K562 (cell line): ENCODE results near the gene SATB1. TPM values are rescaled to one million over a fixed set of nuclear protein-coding genes. Genes with fewer than 3 reads are reported as not detected.

Experiments
- ATAC-seq: fragments of 200-7000 bp; cut with Tn5 transposase; 3 replicates; pipeline ENCODE4 v1.9.1; 2020; ENCODE audit warnings: moderate library complexity
- BruUV-seq: library from RNA; stranded (reverse); fragments of 400-500 nt; replicated peaks from 2 replicates; lab custom pipeline; 2021; lab: Mats Ljungman, UMichigan
- CTCF ChIA-PET: fragments of 300-600 bp; formaldehyde crosslinking; extraction: SDS; loops from one replicate; lab custom pipeline; 2021; ENCODE audit warnings: low intra/inter-chr PET ratio; lab: Yijun Ruan, JAX
- POLR2A ChIA-PET: fragments of 300-600, 350-650 bp; sonication (Branson Sonifier 250); formaldehyde crosslinking; extraction: SDS; loops from one replicate; lab custom pipeline; 2021; ENCODE audit warnings: antibody characterized with exemption, inconsistent platforms; lab: Yijun Ruan, JAX
- DNase-seq, 4 experiments: peaks; one replicate each; pipeline versions ENCODE4 v3.0.0 to v3.0.0-alpha.2; 2011 to 2018; ENCODE audit warnings: low spot score in 3 of 4, mixed read lengths in 3 of 4; ENCODE audit errors: extremely low read depth in 1 of 4
- FAIRE-seq: peaks from 2 replicates; lab custom pipeline; 2011; peaks lifted over from hg19 to GRCh38; lab: Jason Lieb, UNC
- H2AFZ ChIP-seq: 2 replicates; pipeline ENCODE4 v1.6.0; 2011; ENCODE audit warnings: low read depth, low read length, control low read depth, inconsistent platforms
- H3K27ac ChIP-seq: fragments of 200-600 bp; 3 replicates; pipeline ENCODE4 v1.8.0; 2011; ENCODE audit warnings: low read depth, mild to moderate bottlenecking, control low read depth, inconsistent platforms, low read length, moderate library complexity, mixed read lengths; ENCODE audit errors: extremely low read depth
- H3K27me3 ChIP-seq, 2 experiments: fragments of 300-600 bp in 1 of 2; 2 replicates in 1 of 2; 3 replicates in 1 of 2; pipeline versions ENCODE4 v1.6.0 to v1.8.0; 2011; ENCODE audit warnings: inconsistent platforms in 2 of 2, low read length in 2 of 2, mild to moderate bottlenecking in 1 of 2, mixed read lengths in 1 of 2, moderate library complexity in 1 of 2; ENCODE audit not compliant: control insufficient read depth in 2 of 2, insufficient read depth in 2 of 2
- H3K36me3 ChIP-seq: fragments of 300-600 bp; 3 replicates; pipeline ENCODE4 v1.8.0; 2011; ENCODE audit warnings: mild to moderate bottlenecking, low read length, inconsistent platforms; ENCODE audit not compliant: control insufficient read depth, insufficient read depth
- H3K4me1 ChIP-seq, 2 experiments: fragments of 200-600 bp in 1 of 2; replicated peaks in 1 of 2; 2 replicates in 1 of 2; 3 replicates in 1 of 2; pipeline versions ENCODE4 v1.5.1 to v1.8.0; 2011; ENCODE audit warnings: inconsistent platforms in 2 of 2, low read length in 2 of 2, mild to moderate bottlenecking in 1 of 2, mixed read lengths in 1 of 2, moderate library complexity in 1 of 2; ENCODE audit not compliant: control insufficient read depth in 2 of 2, insufficient read depth in 2 of 2
- H3K4me2 ChIP-seq: 2 replicates; pipeline ENCODE4 v1.6.1; 2011; ENCODE audit warnings: low read length, control low read depth, inconsistent platforms, mixed read lengths; ENCODE audit not compliant: insufficient read depth
- H3K4me3 ChIP-seq: fragments of 200-600 bp; sonication (generic), shearing (Covaris generic); 2 replicates; pipeline ENCODE4 v1.5.1; 2016; ENCODE audit warnings: control low read depth, inconsistent platforms
- H3K79me2 ChIP-seq: fragments of 200-600 bp; 3 replicates; pipeline ENCODE4 v1.8.0; 2011; ENCODE audit warnings: low read length, inconsistent platforms; ENCODE audit not compliant: control insufficient read depth, insufficient read depth
- H3K9ac ChIP-seq, 2 experiments: 2 replicates each; pipeline versions ENCODE4 v1.6.0 to v1.6.1; 2011; ENCODE audit warnings: low read depth in 2 of 2, low read length in 2 of 2, control low read depth in 1 of 2, inconsistent platforms in 1 of 2, mild to moderate bottlenecking in 1 of 2, mixed read lengths in 1 of 2; ENCODE audit not compliant: insufficient read depth in 1 of 2
- H3K9me1 ChIP-seq: one replicate; pipeline ENCODE4 v1.6.0; 2011; ENCODE audit warnings: inconsistent platforms, mild to moderate bottlenecking, low read length, moderate library complexity; ENCODE audit not compliant: control insufficient read depth, insufficient read depth
- H3K9me3 ChIP-seq: replicated peaks from 2 replicates; pipeline ENCODE4 v1.5.1; 2011; ENCODE audit warnings: low read depth, low read length, inconsistent platforms; ENCODE audit not compliant: control insufficient read depth, insufficient read depth
- H4K20me1 ChIP-seq: replicated peaks from 2 replicates; pipeline ENCODE4 v1.6.1; 2011; ENCODE audit warnings: low read length, inconsistent platforms, mixed read lengths; ENCODE audit not compliant: control insufficient read depth, insufficient read depth
- ARNT ChIP-seq, 2 experiments: fragments of 450-650 bp; IDR thresholded peaks; 2 replicates each; pipeline ENCODE4 v1.6.1; 2016; ENCODE audit warnings: mild to moderate bottlenecking in 1 of 2
- ELF1 ChIP-seq: fragments of 200-800 bp; sonication (Bioruptor generic); IDR thresholded peaks from 2 replicates; pipeline ENCODE4 v1.6.1; 2016; ENCODE audit warnings: missing genetic modification characterization, missing compliant biosample characterization
- GABPA ChIP-seq: fragments of 200-800 bp; sonication (Bioruptor generic); conservative IDR thresholded peaks from 2 replicates; pipeline ENCODE4 v1.6.1; 2016; ENCODE audit warnings: low read depth, missing genetic modification characterization, missing compliant biosample characterization
- HMG20A ChIP-seq: fragments of 450-650 bp; formaldehyde crosslinking; conservative IDR thresholded peaks from 2 replicates; pipeline ENCODE4 v1.4.0; 2020; ENCODE audit warnings: mild to moderate bottlenecking, mixed read lengths
- KAT2B ChIP-seq: IDR thresholded peaks from one replicate; pipeline ENCODE4 v1.6.1; 2012; ENCODE audit warnings: low read depth, mild to moderate bottlenecking, control low read depth, inconsistent platforms, low read length, moderate library complexity
- MEF2D ChIP-seq: conservative IDR thresholded peaks from 2 replicates; pipeline ENCODE4 v1.6.1; 2016; ENCODE audit warnings: low read depth, missing genetic modification characterization, missing compliant biosample characterization
- NFYB ChIP-seq: IDR thresholded peaks from 2 replicates; pipeline ENCODE4 v1.6.1; 2011; ENCODE audit warnings: mild to moderate bottlenecking, moderate library complexity; ENCODE audit not compliant: insufficient read length; ENCODE audit errors: extremely low read depth
- RFX5 ChIP-seq: IDR thresholded peaks from 2 replicates; pipeline ENCODE4 v1.6.1; 2011; ENCODE audit warnings: low read depth, mild to moderate bottlenecking, improper control_type of control experiment, low read length
- SMAD2 ChIP-seq: fragments of 150-350 bp; IDR thresholded peaks from 2 replicates; pipeline ENCODE4 v1.6.1; 2014; ENCODE audit warnings: low read depth, mild to moderate bottlenecking, low read length
- STAT5A ChIP-seq: IDR thresholded peaks from 2 replicates; pipeline ENCODE4 v1.6.1; 2012; ENCODE audit warnings: low read length, inconsistent platforms, borderline replicate concordance
- ZNF224 ChIP-seq: sonication (generic); formaldehyde crosslinking; IDR thresholded peaks from 2 replicates; pipeline ENCODE4 v1.8.0; 2022; ENCODE audit warnings: mild to moderate bottlenecking, missing genetic modification reagents
- ZNF41 ChIP-seq: fragments of 250-450 bp; sonication (Bioruptor Pico); conservative IDR thresholded peaks from 2 replicates; pipeline ENCODE4 v1.4.0; 2020; ENCODE audit warnings: mild to moderate bottlenecking
- ZNF561 ChIP-seq: fragments of 450-650 bp; formaldehyde crosslinking; conservative IDR thresholded peaks from 2 replicates; pipeline ENCODE4 v1.4.0; 2020; ENCODE audit warnings: mild to moderate bottlenecking, moderate library complexity
- ZNF644 ChIP-seq: fragments of 200-800 bp; sonication (Bioruptor generic); IDR thresholded peaks from 2 replicates; pipeline ENCODE4 v1.6.1; 2016; ENCODE audit warnings: low read depth, missing genetic modification characterization, missing compliant biosample characterization
- WGBS: fragments of 100-300 bp; shearing (Covaris generic); methylation state at CpG from one replicate; pipeline ENCODE4 v1.1.6; 2016; ENCODE audit warnings: low coverage, mixed read lengths; ENCODE audit not compliant: insufficient coverage; ENCODE audit errors: missing lambda C conversion rate; 5-methylcytosine and 5-hydroxymethylcytosine counted together
- in situ Hi-C: fragments of 300-500 bp; cut with MboI; formaldehyde crosslinking; loops from 4 replicates; pipeline ENCODE4 v1.15.0; 2018; ENCODE audit warnings: inconsistent platforms, mixed read lengths
- intact Hi-C: fragments of 100-400 bp; cut with micrococcal nuclease; formaldehyde crosslinking; loops from 2 replicates; pipeline ENCODE4 v1.14.2; 2022
- polyA plus RNA-seq, 8 experiments: library from polyadenylated mRNA; depleted of rRNA in 4 of 8; stranded (reverse) in 5 of 8; unstranded in 3 of 8; fragments of >200 nt; fragmentation: Nextera tagmentation in 2 of 8; fragmentation: Illumina TruSeq in 1 of 8; extraction: Ambion mirVana in 2 of 8; extraction: Trizol in 1 of 8; gene quantifications; 2 replicates each; pipeline versions ENCODE4 v1.2.1 to v1.2.3, GENCODE V29; 2011 to 2014; ENCODE audit warnings: inconsistent platforms in 1 of 8, missing spikeins in 1 of 8
- total RNA-seq, 7 experiments: library from RNA; depleted of rRNA in 6 of 7; stranded (reverse); fragments of >200 nt in 6 of 7; fragmentation: Illumina TruSeq in 2 of 7; extraction: Trizol in 2 of 7; gene quantifications; 2 replicates each; pipeline versions ENCODE4 v1.2.1 to v1.2.3, GENCODE V29; 2011 to 2021; ENCODE audit warnings: low replicate concordance in 1 of 7
- TF ChIP-seq, protein P1 (sequence below): fragments of 250-450 bp; sonication (Bioruptor Pico); IDR thresholded peaks from 2 replicates; pipeline ENCODE4 v1.4.0; 2020; ENCODE audit warnings: mild to moderate bottlenecking, moderate library complexity

SATB1 gene
- total and polyA plus RNA-seq, 9 of the 15 experiments (the other 6 are each of a cell fraction or from before 2014, with no cell fraction given) = 0.03 to 2.5 (median 0.15) TPM; not detected in 1

DNA sequence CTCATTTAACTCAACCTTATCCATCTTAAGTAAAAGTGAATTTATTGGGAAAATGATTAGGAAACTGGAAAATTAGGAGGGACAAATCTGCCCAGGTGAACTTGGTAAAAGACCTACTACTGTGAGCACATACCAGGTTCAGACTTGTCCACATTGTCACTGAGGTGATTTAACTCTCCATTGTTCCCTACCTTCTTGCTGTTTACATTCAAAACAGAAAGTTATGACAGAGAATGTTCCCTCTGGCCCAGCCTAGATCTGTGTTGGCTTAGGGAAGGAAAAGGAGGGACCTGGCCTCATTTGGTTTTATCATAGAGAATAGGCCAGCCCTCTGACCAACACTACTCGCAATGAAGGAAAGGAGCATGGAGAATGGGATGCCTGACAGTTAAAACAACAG lies 117.6 kb downstream of the SATB1 start:
- H2AFZ ChIP-seq = no peak overlapping the region
- in situ Hi-C loops (no loop called here), intact Hi-C loops (no loop called here)
- H3K27ac ChIP-seq = no peak overlapping the region
- no peaks in the 10 kb centered on the region for H3K27me3 ChIP-seq
- H3K9ac ChIP-seq = no peak overlapping the region
- WGBS = 0% methylated on average over 1 of the region's 1 CpG
- no peak overlapping the region for H3K4me3 ChIP-seq
- no peaks in the 10 kb centered on the region for H3K36me3 ChIP-seq
- ChIA-PET POLR2A (no interaction called here), CTCF (no interaction called here)
- no peak overlapping the region for H3K4me2 ChIP-seq
- no peaks in the 10 kb centered on the region for H3K4me1 ChIP-seq
- no peaks in the 10 kb centered on the region for H3K9me1 ChIP-seq
- no TSS peak for BruUV-seq
- DNase-seq = no peak
- no peaks in the 10 kb centered on the region for H3K9me3 ChIP-seq
- H3K79me2 ChIP-seq = no peaks in the 10 kb centered on the region
- FAIRE-seq = no peak
- no peaks in the 10 kb centered on the region for H4K20me1 ChIP-seq
- ATAC-seq = no peak
- TF ChIP-seq, protein P1, sequence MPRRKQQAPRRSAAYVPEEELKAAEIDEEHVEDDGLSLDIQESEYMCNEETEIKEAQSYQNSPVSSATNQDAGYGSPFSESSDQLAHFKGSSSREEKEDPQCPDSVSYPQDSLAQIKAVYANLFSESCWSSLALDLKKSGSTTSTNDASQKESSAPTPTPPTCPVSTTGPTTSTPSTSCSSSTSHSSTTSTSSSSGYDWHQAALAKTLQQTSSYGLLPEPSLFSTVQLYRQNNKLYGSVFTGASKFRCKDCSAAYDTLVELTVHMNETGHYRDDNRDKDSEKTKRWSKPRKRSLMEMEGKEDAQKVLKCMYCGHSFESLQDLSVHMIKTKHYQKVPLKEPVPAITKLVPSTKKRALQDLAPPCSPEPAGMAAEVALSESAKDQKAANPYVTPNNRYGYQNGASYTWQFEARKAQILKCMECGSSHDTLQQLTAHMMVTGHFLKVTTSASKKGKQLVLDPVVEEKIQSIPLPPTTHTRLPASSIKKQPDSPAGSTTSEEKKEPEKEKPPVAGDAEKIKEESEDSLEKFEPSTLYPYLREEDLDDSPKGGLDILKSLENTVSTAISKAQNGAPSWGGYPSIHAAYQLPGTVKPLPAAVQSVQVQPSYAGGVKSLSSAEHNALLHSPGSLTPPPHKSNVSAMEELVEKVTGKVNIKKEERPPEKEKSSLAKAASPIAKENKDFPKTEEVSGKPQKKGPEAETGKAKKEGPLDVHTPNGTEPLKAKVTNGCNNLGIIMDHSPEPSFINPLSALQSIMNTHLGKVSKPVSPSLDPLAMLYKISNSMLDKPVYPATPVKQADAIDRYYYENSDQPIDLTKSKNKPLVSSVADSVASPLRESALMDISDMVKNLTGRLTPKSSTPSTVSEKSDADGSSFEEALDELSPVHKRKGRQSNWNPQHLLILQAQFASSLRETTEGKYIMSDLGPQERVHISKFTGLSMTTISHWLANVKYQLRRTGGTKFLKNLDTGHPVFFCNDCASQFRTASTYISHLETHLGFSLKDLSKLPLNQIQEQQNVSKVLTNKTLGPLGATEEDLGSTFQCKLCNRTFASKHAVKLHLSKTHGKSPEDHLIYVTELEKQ (CRISPR knock-in tag) = no peak
- TF ChIP-seq NFYB (no peak), ZNF561 (CRISPR knock-in tag) (no peak), RFX5 (no peak), STAT5A (no peak), KAT2B (no peak), HMG20A (CRISPR knock-in tag) (no peak), ZNF224 (CRISPR knock-in tag) (no peak), ZNF644 (no peak), ARNT (IDR thresholded peaks at IDR 0.05) (no peak), GABPA (no peak), MEF2D (no peak), ELF1 (tag) (no peak), SMAD2 (no peak), ZNF41 (CRISPR knock-in tag) (no peak)
